Mesenchymal stem cell (in vitro differentiated cells and primary cell): ENCODE results near the gene ASTN2.

Source experiments
- DNase-seq: peaks from one replicate; pipeline ENCODE4 v3.0.0-alpha.2; 2013
- H2AFZ ChIP-seq: one replicate; pipeline ENCODE4 v1.6.1; 2013; ENCODE audit warnings: low read depth, mild to moderate bottlenecking, control low read depth, inconsistent platforms, low read length, moderate library complexity
- H2AK5ac ChIP-seq: 2 replicates; pipeline ENCODE4 v1.6.1; 2013; ENCODE audit warnings: low read length, moderate library complexity, mild to moderate bottlenecking, inconsistent platforms; ENCODE audit not compliant: severe bottlenecking
- H2BK120ac ChIP-seq: one replicate; pipeline ENCODE4 v1.6.1; 2013; ENCODE audit warnings: low read depth, mild to moderate bottlenecking, inconsistent platforms, low read length, moderate library complexity
- H2BK12ac ChIP-seq, 2 experiments: one replicate each; pipeline ENCODE4 v1.6.1; 2013; ENCODE audit warnings: inconsistent platforms in 2 of 2, low read length in 2 of 2, mild to moderate bottlenecking in 2 of 2, moderate library complexity in 2 of 2, control low read depth in 1 of 2
- H2BK15ac ChIP-seq: one replicate; pipeline ENCODE4 v1.6.1; 2013; ENCODE audit warnings: mild to moderate bottlenecking, low read depth, inconsistent platforms; ENCODE audit not compliant: poor library complexity, severe bottlenecking
- H2BK5ac ChIP-seq: 2 replicates; pipeline ENCODE4 v1.6.1; 2013; ENCODE audit warnings: low read depth, mild to moderate bottlenecking, low read length, control low read depth, inconsistent platforms; ENCODE audit not compliant: poor library complexity, severe bottlenecking
- H3K14ac ChIP-seq, 2 experiments: one replicate each; pipeline ENCODE4 v1.6.1; 2013; ENCODE audit warnings: inconsistent platforms in 2 of 2, low read length in 2 of 2, control low read depth in 1 of 2, mild to moderate bottlenecking in 1 of 2, moderate library complexity in 1 of 2
- H3K18ac ChIP-seq, 2 experiments: one replicate each; pipeline ENCODE4 v1.6.1; 2013; ENCODE audit warnings: inconsistent platforms in 2 of 2, low read length in 2 of 2, control low read depth in 1 of 2, low read depth in 1 of 2, mild to moderate bottlenecking in 1 of 2
- H3K23ac ChIP-seq, 2 experiments: one replicate each; pipeline ENCODE4 v1.6.1; 2013; ENCODE audit warnings: inconsistent platforms in 2 of 2, low read length in 2 of 2, mild to moderate bottlenecking in 2 of 2, moderate library complexity in 2 of 2, control low read depth in 1 of 2
- H3K27ac ChIP-seq: 2 replicates; pipeline ENCODE4 v1.5.1; 2013; ENCODE audit warnings: mild to moderate bottlenecking, moderate library complexity, low read length, control low read depth, inconsistent platforms; ENCODE audit not compliant: poor library complexity, severe bottlenecking
- H3K27me3 ChIP-seq, 2 experiments: 2 replicates each; pipeline versions ENCODE4 v1.6.1 to v1.7.0; 2013; ENCODE audit warnings: low read length in 2 of 2, mild to moderate bottlenecking in 2 of 2, moderate library complexity in 2 of 2, control low read depth in 1 of 2, inconsistent platforms in 1 of 2; ENCODE audit not compliant: control insufficient read depth in 1 of 2, insufficient read depth in 1 of 2
- H3K36me3 ChIP-seq, 2 experiments: 2 replicates each; pipeline versions ENCODE4 v1.6.1 to v1.7.0; 2013; ENCODE audit warnings: low read length in 2 of 2, control low read depth in 1 of 2, inconsistent platforms in 1 of 2, low read depth in 1 of 2, mild to moderate bottlenecking in 1 of 2; ENCODE audit not compliant: insufficient read depth in 2 of 2, control insufficient read depth in 1 of 2
- H3K4ac ChIP-seq, 2 experiments: one replicate each; pipeline ENCODE4 v1.6.1; 2013; ENCODE audit warnings: inconsistent platforms in 2 of 2, low read length in 2 of 2, mild to moderate bottlenecking in 2 of 2, moderate library complexity in 2 of 2, control low read depth in 1 of 2, low read depth in 1 of 2
- H3K4me1 ChIP-seq: 2 replicates; pipeline ENCODE4 v1.6.1; 2013; ENCODE audit warnings: low read depth, low read length, control low read depth; ENCODE audit not compliant: control insufficient read depth, insufficient read depth
- H3K4me2 ChIP-seq: 2 replicates; pipeline ENCODE4 v1.6.1; 2013; ENCODE audit warnings: low read length, mild to moderate bottlenecking, inconsistent platforms; ENCODE audit not compliant: poor library complexity, severe bottlenecking
- H3K4me3 ChIP-seq, 2 experiments: 2 replicates each; pipeline versions ENCODE4 v1.5.1 to v1.7.0; 2013; ENCODE audit warnings: low read length in 2 of 2, mild to moderate bottlenecking in 2 of 2, control low read depth in 1 of 2, low read depth in 1 of 2; ENCODE audit not compliant: insufficient read depth in 1 of 2
- H3K79me1 ChIP-seq: replicated peaks from 2 replicates; pipeline ENCODE4 v1.6.1; 2013; ENCODE audit warnings: mild to moderate bottlenecking, control low read depth, low read length, inconsistent platforms; ENCODE audit not compliant: poor library complexity, severe bottlenecking
- H3K9ac ChIP-seq: 2 replicates; pipeline ENCODE4 v1.7.0; 2013; ENCODE audit warnings: mild to moderate bottlenecking, low read length, moderate library complexity
- H3K9me3 ChIP-seq: 2 replicates; pipeline ENCODE4 v1.7.0; 2013; ENCODE audit warnings: mild to moderate bottlenecking, low read length; ENCODE audit not compliant: control insufficient read depth
- H4K8ac ChIP-seq: one replicate; pipeline ENCODE4 v1.6.1; 2013; ENCODE audit warnings: inconsistent platforms, mild to moderate bottlenecking, low read length, moderate library complexity
- H4K91ac ChIP-seq: one replicate; pipeline ENCODE4 v1.6.1; 2013; ENCODE audit warnings: mild to moderate bottlenecking, low read length, inconsistent platforms
- WGBS: methylation state at CpG from one replicate; pipeline ENCODE4 v1.1.7; 2013; ENCODE audit warnings: mixed read lengths; 5-methylcytosine and 5-hydroxymethylcytosine counted together

Gene ASTN2

GRCh38 chr9:117030254-117030768, 384.5 kb downstream of the ASTN2 start:
- H3K4ac ChIP-seq: no peak overlapping the region
- no peak overlapping the region for H3K4me3 ChIP-seq
- no peak overlapping the region for H2BK5ac ChIP-seq
- no peak overlapping the region for H3K23ac ChIP-seq
- no peaks in the 10 kb centered on the region for H3K36me3 ChIP-seq
- H3K14ac ChIP-seq: no peak overlapping the region
- H3K27ac ChIP-seq: no peak overlapping the region
- no peak overlapping the region for H2BK12ac ChIP-seq
- H3K4me2 ChIP-seq: no peak overlapping the region
- H4K8ac ChIP-seq: no peak overlapping the region
- no peak overlapping the region for H3K18ac ChIP-seq
- H2AK5ac ChIP-seq: no peak overlapping the region
- no peaks in the 10 kb centered on the region for H3K79me1 ChIP-seq
- 84% methylated on average over 2 of the region's 3 CpGs for WGBS
- peaks cover 0 to 6% of the 10 kb centered on the region in 2 experiments for H3K27me3 ChIP-seq
- no peak overlapping the region for H3K9ac ChIP-seq
- DNase-seq: no peak
- H2BK120ac ChIP-seq: no peak overlapping the region
- no peaks in the 10 kb centered on the region for H3K9me3 ChIP-seq
- H3K4me1 ChIP-seq: no peaks in the 10 kb centered on the region
- H2BK15ac ChIP-seq: no peak overlapping the region
- H2AFZ ChIP-seq: no peak overlapping the region
- H4K91ac ChIP-seq: no peak overlapping the region

- no peak overlapping the region for H3K18ac ChIP-seq
- H2AK5ac ChIP-seq: no peak overlapping the region
- no peak overlapping the region for H3K14ac ChIP-seq
- H3K9me3 ChIP-seq: no peaks in the 10 kb centered on the region
- H3K9ac ChIP-seq: no peak overlapping the region
- H2BK120ac ChIP-seq: no peak overlapping the region
- no peaks in the 10 kb centered on the region for H3K79me1 ChIP-seq
- peaks cover 0 to 6% of the 10 kb centered on the region in 2 experiments for H3K27me3 ChIP-seq
- H2AFZ ChIP-seq: no peak overlapping the region
- no peak overlapping the region for H4K91ac ChIP-seq
- no peaks in the 10 kb centered on the region for H3K4me1 ChIP-seq
- DNase-seq: no peak
- H3K23ac ChIP-seq: no peak overlapping the region
- H2BK5ac ChIP-seq: no peak overlapping the region
- no peak overlapping the region for H3K4ac ChIP-seq
- WGBS: 60% methylated on average over 3 of the region's 3 CpGs
- no peak overlapping the region for H2BK12ac ChIP-seq
- H4K8ac ChIP-seq: no peak overlapping the region
- H3K27ac ChIP-seq: no peak overlapping the region
- no peak overlapping the region for H3K4me2 ChIP-seq
- H3K4me3 ChIP-seq: no peak overlapping the region
- no peaks in the 10 kb centered on the region for H3K36me3 ChIP-seq
- no peak overlapping the region for H2BK15ac ChIP-seq
These were observed 385.5 kb downstream of the ASTN2 start for GRCh38 chr9:117029341-117029740.

- Histone ChIP-seq H2AK5ac (no peak overlapping the region), H3K9me3 (no peaks in the 10 kb centered on the region), H3K4ac (peak overlapping the region in 1 of 2 experiments; percentile 61), H4K8ac (no peak overlapping the region), H3K14ac (no peak overlapping the region), H3K4me3 (no peak overlapping the region), H3K23ac (no peak overlapping the region), H3K36me3 (no peaks in the 10 kb centered on the region), H4K91ac (no peak overlapping the region), H3K9ac (no peak overlapping the region), H2AFZ (no peak overlapping the region), H3K27me3 (peaks cover 0 to 6% of the 10 kb centered on the region in 2 experiments), H2BK5ac (no peak overlapping the region), H3K4me2 (no peak overlapping the region), H2BK15ac (no peak overlapping the region), H3K79me1 (no peaks in the 10 kb centered on the region), H3K4me1 (no peaks in the 10 kb centered on the region), H2BK12ac (no peak overlapping the region), H3K27ac (no peak overlapping the region), H3K18ac (no peak overlapping the region), H2BK120ac (no peak overlapping the region)
- whole genome bisulfite sequencing: 71% methylated on average over 2 of the region's 2 CpGs
- DNase-seq: no peak
These were observed 386.6 kb downstream of the ASTN2 start for GRCh38 chr9:117028103-117028858.

GRCh38 chr9:117021906-117022305, 393.0 kb downstream of the ASTN2 start:
- WGBS: 78% methylated on average over 2 of the region's 2 CpGs
- H3K9ac ChIP-seq: no peak overlapping the region
- H3K27me3 ChIP-seq: no peaks in the 10 kb centered on the region
- no peak overlapping the region for H2BK12ac ChIP-seq
- no peak overlapping the region for H3K4me3 ChIP-seq
- H3K27ac ChIP-seq: no peak overlapping the region
- H3K18ac ChIP-seq: no peak overlapping the region
- no peak overlapping the region for H3K23ac ChIP-seq
- H3K14ac ChIP-seq: no peak overlapping the region
- no peak overlapping the region for H4K8ac ChIP-seq
- no peak overlapping the region for H2BK15ac ChIP-seq
- H3K4me2 ChIP-seq: no peak overlapping the region
- no peak overlapping the region for H3K4ac ChIP-seq
- H3K36me3 ChIP-seq: no peaks in the 10 kb centered on the region
- no peak overlapping the region for H2BK5ac ChIP-seq
- no peaks in the 10 kb centered on the region for H3K4me1 ChIP-seq
- H2AFZ ChIP-seq: no peak overlapping the region
- no peak overlapping the region for H2BK120ac ChIP-seq
- no peak overlapping the region for H2AK5ac ChIP-seq
- H3K79me1 ChIP-seq: no peaks in the 10 kb centered on the region
- peak; percentile 3 for DNase-seq
- no peak overlapping the region for H4K91ac ChIP-seq
- no peaks in the 10 kb centered on the region for H3K9me3 ChIP-seq
